Peyer's patch (tissue), 4 donors: ENCODE measurements around the gene ELFN2. TPM values are rescaled to one million over a fixed set of nuclear protein-coding genes. Genes with fewer than 3 reads are reported as not detected.
A peak's percentile ranks its signal among the peaks of the same experiment; 100 is the strongest.

Experiments used
- DNase-seq, 3 donors: peaks; one replicate each; pipeline ENCODE4 v3.0.0-alpha.2; 2017 to 2019
- H3K27ac ChIP-seq, 4 donors: fragments of 200-600 bp; sonication (generic); one replicate each; pipeline ENCODE4 v1.5.1; 2016 to 2019
- H3K27me3 ChIP-seq, 2 donors: fragments of 200-600 bp; sonication (generic); one replicate each; pipeline ENCODE4 v1.5.1; 2019
- H3K36me3 ChIP-seq, 3 donors: fragments of 200-600 bp; sonication (generic); one replicate each; pipeline ENCODE4 v1.5.1; 2016 to 2019
- H3K4me1 ChIP-seq, 4 donors: fragments of 200-600 bp; sonication (generic); one replicate each; pipeline ENCODE4 v1.5.1; 2016 to 2019
- H3K4me3 ChIP-seq, 4 donors: fragments of 200-600 bp; sonication (generic); 1 replicate in 3 of 4; 2 replicates in 1 of 4; pipeline ENCODE4 v1.5.1; 2016 to 2019; ENCODE audit warnings: mild to moderate bottlenecking in 1 of 4
- H3K9me3 ChIP-seq, 4 donors: fragments of 200-600 bp; sonication (generic); one replicate each; pipeline ENCODE4 v1.5.1; 2016 to 2019; ENCODE audit warnings: mild to moderate bottlenecking in 1 of 4
- CTCF ChIP-seq, 6 experiments: fragments of 450-650 bp in 4 of 6; fragments of 200-600 bp in 2 of 6; sonication (generic) in 1 of 6; IDR thresholded peaks; one replicate each; pipeline ENCODE4 v1.5.1; 2017 to 2019; ENCODE audit warnings: antibody characterized with exemption in 6 of 6, mild to moderate bottlenecking in 3 of 6, moderate library complexity in 1 of 6
- POLR2A ChIP-seq, 2 donors: fragments of 450-650 bp; IDR thresholded peaks; one replicate each; pipeline ENCODE4 v1.5.1; 2017; ENCODE audit warnings: antibody characterized with exemption in 2 of 2, mild to moderate bottlenecking in 2 of 2, moderate library complexity in 2 of 2
- total RNA-seq, 4 donors: library from RNA; depleted of rRNA; stranded (reverse); fragments of >200 nt; gene quantifications; one replicate each; pipeline ENCODE4 v1.1.0, GENCODE V29; 2016

ELFN2 gene
- total RNA-seq, 4 donors from 2014 or later: under 0.01 TPM; not detected in 3

- DNase-seq: no peak
- Histone ChIP-seq H3K27ac (no peak overlapping the region), H3K9me3 (no peaks in the 10 kb centered on the region), H3K27me3 (peaks cover 0 to 19% of the 10 kb centered on the region in 2 donors), H3K36me3 (no peaks in the 10 kb centered on the region), H3K4me1 (peaks cover 0 to 30% (median 2%) of the 10 kb centered on the region in 4 donors), H3K4me3 (no peak overlapping the region)
- TF ChIP-seq POLR2A (IDR thresholded peaks at IDR 0.05) (no peak), CTCF (IDR thresholded peaks at IDR 0.05) (no peak)
Observed at GRCh38 chr22:37334461-37334858, 92.8 kb downstream of the ELFN2 start.

GRCh38 chr22:37333724-37334460 lies 93.4 kb downstream of the ELFN2 start:
- no peak overlapping the region for H3K4me3 ChIP-seq
- peaks cover 0 to 30% (median 2%) of the 10 kb centered on the region in 4 donors for H3K4me1 ChIP-seq
- H3K27me3 ChIP-seq: peaks cover 0 to 19% of the 10 kb centered on the region in 2 donors

GRCh38 chr22:37331856-37332536 lies 95.3 kb downstream of the ELFN2 start:
- no peaks in the 10 kb centered on the region for H3K9me3 ChIP-seq
- no peak for DNase-seq
- peaks cover 0 to 30% (median 2%) of the 10 kb centered on the region in 4 donors for H3K4me1 ChIP-seq
- H3K27me3 ChIP-seq: peaks cover 0 to 19% of the 10 kb centered on the region in 2 donors
- no peak overlapping the region for H3K4me3 ChIP-seq
- TF ChIP-seq CTCF (IDR thresholded peaks at IDR 0.05) (peak in 1 of 6 experiments; percentile 11), POLR2A (IDR thresholded peaks at IDR 0.05) (no peak)
- H3K27ac ChIP-seq: no peak overlapping the region
- H3K36me3 ChIP-seq: no peaks in the 10 kb centered on the region

More at GRCh38 chr22:37333724-37334460, 93.4 kb downstream of the ELFN2 start:
- no peak for TF ChIP-seq POLR2A (IDR thresholded peaks at IDR 0.05)
- TF ChIP-seq CTCF (IDR thresholded peaks at IDR 0.05): no peak
- Histone ChIP-seq H3K9me3 (no peaks in the 10 kb centered on the region), H3K36me3 (no peaks in the 10 kb centered on the region), H3K27ac (no peak overlapping the region)
- DNase-seq: no peak

- no peak for TF ChIP-seq CTCF (IDR thresholded peaks at IDR 0.05)
- no peak for TF ChIP-seq POLR2A (IDR thresholded peaks at IDR 0.05)
- H3K27ac ChIP-seq: no peak overlapping the region
- H3K4me3 ChIP-seq: no peak overlapping the region
- H3K4me1 ChIP-seq: peaks cover 0 to 35% (median 2%) of the 10 kb centered on the region in 4 donors
- H3K36me3 ChIP-seq: no peaks in the 10 kb centered on the region
- H3K27me3 ChIP-seq: peaks cover 0 to 19% of the 10 kb centered on the region in 2 donors
- no peak for DNase-seq
- no peaks in the 10 kb centered on the region for H3K9me3 ChIP-seq
Observed at GRCh38 chr22:37331034-37331428, 96.2 kb downstream of the ELFN2 start.

GRCh38 chr22:37330200-37331033 lies 96.9 kb downstream of the ELFN2 start:
- peak; percentile 38 to 70 (median 64) for DNase-seq
- Histone ChIP-seq H3K36me3 (no peaks in the 10 kb centered on the region), H3K27ac (no peak overlapping the region), H3K4me1 (peaks cover 0 to 33% (median 2%) of the 10 kb centered on the region in 4 donors), H3K27me3 (peaks cover 0 to 18% of the 10 kb centered on the region in 2 donors), H3K4me3 (no peak overlapping the region), H3K9me3 (no peaks in the 10 kb centered on the region)
- no peak for TF ChIP-seq POLR2A (IDR thresholded peaks at IDR 0.05)
- peak in 1 of 6 experiments; percentile 4 for TF ChIP-seq CTCF (IDR thresholded peaks at IDR 0.05)
